ENCODE results near the gene VDR.

DNA sequence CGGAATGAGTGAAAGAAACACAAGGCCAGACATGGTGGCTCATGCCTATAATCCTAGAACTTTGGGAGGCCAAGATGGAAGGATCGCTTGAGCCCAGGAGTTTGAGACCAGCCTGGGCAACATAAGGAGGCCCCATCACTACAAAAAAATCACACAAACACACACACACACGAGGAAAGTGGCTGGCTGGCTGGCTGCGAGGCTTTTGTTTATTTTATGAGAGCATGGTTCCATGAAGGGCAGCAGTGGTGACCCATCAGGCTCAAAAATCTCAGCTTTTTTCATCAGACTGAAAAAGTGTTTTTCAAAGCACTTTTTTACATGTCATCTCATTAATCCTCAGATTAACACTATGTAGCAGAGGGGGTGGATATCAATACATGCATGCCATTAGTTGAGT, 27.7 kb downstream of the VDR start:
- TF ChIP-seq CTCF (IDR thresholded peaks at IDR 0.05) (no peak), EZH2 (IDR thresholded peaks at IDR 0.05; ENCODE audit: borderline replicate concordance, insufficient read depth, low read depth, low read length, poor library complexity, severe bottlenecking) (no peak)
